Left kidney (tissue), 2 donors: ENCODE results near the gene POMC. TPM values are rescaled to one million over a fixed set of nuclear protein-coding genes. Genes with fewer than 3 reads are reported as not detected.
"Not testable (repeated sequence)": the region's sequence is repeated elsewhere in the genome, so short reads cannot be mapped to it uniquely, and the experiment has no call there.

Source experiments
- DNase-seq: peaks from one replicate; pipeline ENCODE4 v3.0.0-alpha.2; 2013
- polyA plus RNA-seq: library from polyadenylated mRNA; unstranded; fragments of 120-200 nt; gene quantifications from one replicate; pipeline ENCODE4 v1.2.1, GENCODE V29; 2013; ENCODE audit not compliant: insufficient read length

POMC gene
- polyA plus RNA-seq, 1 donor, result 8.4 TPM

DNA sequence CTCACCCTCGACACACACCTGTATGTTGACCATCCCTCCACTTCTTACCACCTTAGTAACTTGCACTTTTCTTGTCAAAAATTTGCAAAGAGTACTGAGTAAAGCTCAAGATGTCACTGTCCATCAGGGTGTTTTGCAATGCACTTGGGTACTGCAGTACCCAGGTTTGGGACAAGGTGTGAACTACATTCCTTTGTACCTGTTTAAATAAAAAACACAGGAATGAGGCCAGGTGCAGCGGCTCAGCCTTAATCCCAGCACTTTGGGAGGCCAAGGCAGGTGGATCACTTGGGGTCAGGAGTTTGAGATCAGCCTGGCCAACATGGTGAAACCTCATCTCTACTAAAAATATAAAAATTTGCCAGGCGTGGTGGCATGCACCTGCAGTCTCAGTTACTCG, 27.8 kb downstream of the POMC start:
- DNase-seq, result not testable (repeated sequence)

DNA sequence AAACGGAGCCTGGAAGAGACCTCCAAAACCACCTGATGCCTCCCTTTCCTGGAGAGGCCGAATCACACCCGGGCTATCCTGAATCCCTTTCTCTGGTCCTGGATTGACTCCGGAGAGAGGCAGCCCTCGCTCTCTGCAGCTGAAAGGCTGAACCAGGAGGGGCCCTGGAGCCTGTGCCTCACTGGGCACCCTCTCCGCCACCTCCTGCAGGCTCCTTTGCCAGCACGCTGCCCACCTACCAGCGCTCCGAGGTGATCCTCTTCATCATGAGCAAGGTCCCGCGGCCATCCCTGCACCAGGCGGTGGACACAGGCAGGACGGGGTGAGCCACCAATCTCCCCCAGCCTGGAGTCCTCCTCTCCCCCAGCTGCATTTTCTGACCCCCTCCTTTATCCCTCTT, 35.7 kb downstream of the POMC start:
- DNase-seq, result no peak

DNA sequence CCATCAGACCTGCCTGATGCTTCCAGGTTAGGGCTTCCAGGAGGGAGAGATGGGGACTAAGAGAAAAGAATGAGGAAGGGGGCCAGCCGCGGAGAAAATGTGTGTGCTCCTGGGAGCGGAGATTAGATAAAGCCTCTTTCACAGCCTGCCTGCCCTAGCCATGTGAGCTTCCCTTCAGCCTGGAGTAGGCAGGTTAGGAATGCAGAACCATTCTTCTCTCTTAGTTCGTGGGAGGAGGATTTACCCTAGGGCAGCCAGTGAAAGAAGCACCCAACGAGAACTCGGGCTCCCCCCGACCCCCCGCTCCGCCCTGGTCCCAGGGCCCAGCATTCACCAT, 36.1 kb downstream of the POMC start:
- no peak for DNase-seq

DNA sequence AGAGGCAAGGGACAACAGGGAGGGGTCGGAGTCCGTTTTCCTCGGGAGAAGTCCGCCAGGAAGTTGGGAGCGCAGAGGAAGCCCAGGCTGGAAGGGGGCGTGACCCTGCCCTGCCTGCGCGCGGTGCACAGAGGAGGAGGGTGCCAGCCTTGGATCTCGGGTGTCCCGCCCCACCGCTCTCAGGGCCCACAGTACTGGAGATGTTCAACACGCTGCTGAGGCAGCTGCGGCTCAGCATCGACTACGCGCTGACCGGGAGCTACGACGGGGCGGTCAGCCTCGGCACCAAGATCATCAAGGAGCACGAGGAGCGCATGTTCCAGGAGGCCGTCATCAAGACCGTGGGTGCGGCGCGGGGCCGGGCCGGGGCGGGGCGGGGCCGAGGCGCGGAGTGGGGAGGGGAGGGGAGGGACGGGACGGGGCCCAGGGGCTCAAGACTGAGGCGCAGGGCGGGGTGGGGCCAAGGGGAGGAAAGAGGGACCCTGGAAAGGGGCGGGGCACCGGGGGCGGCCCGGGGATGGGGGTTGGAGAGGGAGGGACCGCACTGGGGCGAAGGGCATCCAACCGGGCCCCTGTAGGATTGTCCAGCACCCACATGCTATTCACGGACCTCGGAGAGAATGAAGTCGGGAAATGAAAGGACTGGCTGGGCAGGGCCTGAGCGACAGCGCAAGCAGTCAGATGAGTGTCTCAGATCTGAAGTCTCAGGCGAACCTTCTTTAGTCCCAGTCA, 36.6 kb downstream of the POMC start:
- DNase-seq, result no peak

DNA sequence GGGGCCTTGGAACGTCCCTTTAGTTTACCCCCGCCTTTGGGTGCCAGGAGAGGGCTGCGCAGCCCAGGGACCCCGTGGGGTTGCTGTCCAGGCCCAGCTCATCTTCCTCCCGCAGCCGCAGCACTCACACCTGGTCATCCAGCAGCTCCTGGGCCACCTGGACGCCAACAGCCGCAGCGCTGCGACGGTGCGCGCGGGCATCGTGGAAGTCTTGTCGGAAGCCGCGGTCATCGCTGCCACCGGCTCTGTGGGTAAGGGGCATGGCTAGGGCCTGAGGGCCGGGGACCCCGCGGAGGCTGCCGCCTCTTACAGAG, 37.2 kb downstream of the POMC start:
- DNase-seq, result no peak

DNA sequence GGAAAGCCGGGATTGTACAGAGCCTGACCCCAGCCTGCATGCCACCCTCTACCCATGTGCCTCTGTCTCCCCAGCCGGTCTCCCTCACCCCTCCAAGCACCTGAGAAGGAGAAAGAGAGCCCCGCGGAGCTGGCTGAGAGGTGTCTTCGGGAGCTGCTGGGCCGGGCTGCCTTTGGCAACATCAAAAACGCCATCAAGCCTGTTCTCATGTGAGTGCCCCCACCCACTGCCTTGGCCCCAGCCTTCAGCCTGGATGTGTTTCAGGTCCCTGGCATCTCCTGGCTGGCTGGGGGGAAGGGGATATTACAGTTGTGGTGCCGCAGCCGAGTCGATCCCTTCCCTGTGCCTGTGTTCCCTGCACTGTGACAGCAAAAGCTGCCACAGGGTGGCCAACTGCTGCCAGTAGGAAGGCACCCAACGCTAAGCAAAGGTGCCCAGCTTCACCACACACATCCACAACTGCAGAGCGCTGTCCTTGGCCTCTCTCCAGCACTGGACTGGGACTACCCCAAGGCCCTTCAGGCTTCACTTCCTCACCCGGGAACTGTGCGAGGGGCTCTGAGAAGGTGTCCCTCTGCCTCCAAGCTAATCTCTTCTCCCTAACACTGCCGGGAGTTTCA, 38.4 kb downstream of the POMC start:
- DNase-seq, result no peak

DNA sequence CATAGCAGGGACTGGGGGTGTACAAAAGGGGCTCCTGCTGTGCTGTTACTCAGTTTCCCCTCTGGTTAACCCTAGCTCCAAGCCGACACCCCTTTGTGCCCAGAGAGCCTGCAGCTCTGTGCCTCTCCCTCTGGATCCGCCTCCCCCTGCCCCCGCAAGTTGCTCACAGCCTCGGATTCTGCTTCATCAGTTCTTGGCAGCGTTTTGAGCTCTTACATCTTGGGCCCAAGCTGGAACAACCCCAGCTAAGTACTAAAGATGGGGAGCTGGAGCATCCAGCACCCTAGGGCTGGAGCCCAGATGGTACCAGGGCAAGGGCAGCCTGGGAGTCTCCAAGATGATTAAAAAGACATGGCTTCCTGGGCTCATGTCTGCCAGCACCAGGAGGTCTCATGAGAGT, 40.7 kb downstream of the POMC start:
- no peak for DNase-seq

DNA sequence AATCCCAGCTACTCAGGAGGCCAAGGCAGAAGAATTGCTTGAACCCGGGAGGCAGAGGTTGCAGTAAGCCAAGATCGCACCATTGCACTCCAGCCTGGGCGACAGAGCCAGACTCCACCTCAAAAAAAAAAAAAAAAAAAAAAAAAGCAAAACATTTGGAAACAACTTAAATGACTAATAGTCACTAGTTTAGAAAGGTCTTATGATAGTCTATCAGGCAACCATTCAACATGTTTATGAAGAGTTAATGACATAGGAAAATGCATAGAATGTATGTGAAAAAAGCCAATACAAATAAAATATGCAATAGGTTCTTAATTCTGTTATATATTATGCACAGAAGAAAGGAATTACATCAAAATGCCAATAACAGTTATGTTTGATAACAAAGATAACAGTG, 41.3 kb downstream of the POMC start:
- DNase-seq, result not testable (repeated sequence)

DNA sequence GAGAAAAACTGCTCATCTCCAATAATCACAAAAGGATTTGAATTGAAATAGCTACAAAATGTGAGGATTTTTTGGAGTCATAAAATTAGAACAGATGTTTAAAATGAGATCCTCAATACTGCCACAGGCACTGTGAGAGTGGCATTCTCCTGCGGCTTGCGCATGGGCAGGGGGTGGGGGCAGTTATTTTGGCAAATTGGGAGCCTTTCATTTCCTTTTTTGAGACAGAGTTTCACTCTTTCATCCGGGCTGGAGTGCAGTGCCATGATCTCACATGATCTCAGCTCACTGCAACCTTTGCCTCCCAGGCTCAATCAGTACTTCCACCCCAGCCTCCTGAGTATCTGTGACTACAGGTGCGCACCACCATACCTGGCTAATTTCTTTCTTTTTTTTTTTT, 42.4 kb downstream of the POMC start:
- no peak for DNase-seq

DNA sequence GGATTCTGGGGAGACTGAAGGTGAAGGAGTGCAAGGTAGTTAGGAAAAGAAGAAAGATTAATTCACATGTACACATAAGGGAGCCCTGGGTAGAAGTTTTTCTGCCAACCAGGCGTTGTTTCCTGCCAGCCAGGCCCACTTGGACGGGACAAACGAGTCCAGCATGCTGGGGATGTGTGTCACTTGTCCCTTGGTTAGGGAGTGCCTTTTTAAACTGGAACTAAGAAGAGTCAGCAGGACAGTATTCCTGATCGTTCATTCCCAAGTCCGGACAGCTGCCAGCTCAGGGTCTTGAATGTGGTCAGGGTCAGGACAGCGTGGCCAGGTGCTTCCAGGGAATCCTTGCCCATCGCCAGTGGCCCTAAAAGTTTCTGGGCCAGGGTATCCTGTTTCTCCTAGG, 43.2 kb downstream of the POMC start:
- no peak for DNase-seq

DNA sequence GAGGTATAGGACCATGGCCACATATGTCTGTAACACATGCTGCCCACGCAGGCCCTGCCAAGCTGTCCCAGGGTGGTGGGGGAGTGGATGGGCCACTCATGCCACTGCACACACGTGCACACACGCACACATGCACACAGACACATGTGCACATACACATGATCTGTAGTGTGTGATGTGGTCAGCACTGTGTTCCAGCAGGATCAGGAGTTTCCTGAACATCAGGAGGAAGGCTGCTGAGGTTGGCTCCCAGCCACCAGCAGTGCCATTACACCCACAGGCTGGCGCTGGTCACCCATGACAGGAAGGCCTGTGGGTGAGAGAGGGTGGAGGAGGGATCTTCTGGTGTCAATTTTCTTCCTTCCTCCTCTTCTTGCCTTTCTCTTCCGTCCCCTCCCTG, 44.7 kb downstream of the POMC start:
- no peak for DNase-seq

DNA sequence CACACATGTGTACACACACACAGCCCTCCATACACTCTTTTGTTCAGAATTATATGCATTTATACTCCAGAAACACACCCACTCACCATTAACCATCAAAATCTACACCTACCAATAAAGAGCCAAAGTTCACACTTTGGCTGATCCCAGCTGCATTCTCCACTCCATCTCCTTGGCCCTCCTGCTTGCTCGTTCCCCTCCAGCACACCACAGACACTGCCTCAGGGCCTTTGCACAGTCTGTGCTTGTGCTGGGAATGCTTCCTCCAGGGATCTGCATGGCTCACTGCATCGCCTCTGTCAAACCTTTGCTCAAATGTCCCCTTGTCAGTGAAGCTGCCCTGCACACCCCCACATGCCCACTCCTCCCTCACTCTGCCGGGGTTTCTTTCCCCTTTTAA, 46.0 kb downstream of the POMC start:
- no peak for DNase-seq

DNA sequence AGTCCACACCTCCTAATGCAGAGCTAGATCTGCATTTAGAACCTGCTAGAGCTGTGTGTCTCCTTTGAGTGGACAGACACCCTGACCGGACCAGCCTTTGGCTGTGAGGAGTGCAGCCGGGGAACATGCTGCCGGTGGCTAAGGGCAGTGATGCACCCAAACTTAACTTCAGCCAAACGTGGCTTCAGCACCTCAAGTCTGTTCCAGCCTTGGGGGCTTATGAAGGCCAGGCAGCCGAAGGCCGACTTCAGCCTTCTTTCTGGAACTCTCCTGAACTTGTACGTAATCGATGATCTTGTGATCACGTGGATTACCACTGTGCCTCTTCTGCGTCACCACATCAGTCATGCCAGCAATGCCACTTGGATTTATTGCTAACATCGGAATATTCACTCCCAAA, 49.1 kb downstream of the POMC start:
- DNase-seq, result no peak

DNA sequence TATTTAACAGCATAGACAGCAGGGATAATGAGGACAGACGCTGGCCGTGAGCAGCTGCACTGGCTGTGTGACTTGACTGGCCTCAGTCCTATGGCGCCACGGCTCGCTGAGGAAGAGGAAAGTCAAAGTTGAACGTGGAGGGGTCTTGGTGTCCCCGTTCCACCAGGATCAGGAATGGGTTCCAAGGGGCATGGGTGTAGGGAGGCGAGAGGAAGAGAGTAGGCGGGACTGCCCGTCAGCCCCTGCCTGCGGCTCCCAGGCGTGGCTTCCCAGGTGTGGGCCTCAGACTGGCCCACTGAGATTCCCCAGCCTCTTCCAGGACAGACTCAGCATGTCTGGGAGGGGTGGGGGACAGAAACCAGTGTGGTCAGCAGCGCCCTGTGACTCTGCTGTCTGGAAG, 51.4 kb downstream of the POMC start:
- DNase-seq, result no peak

DNA sequence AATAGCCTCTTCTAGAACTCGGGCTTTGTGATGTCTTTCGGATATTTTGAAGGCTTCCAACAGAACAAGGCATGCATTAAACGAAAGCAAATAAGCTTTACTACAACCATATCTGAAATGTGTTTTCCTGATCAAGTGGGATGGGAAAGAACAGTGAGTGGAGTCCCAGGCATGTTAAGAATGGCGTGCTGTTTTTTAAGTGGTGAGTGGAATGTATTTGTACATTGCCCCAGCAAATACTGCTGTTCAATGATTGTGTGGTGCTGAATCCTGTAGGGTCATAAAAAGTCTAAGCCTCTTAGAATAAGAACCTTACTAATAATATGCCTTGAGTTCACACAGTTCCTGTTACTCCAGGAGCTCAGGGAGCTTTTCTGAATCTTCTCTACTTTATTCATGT, 52.5 kb downstream of the POMC start:
- no peak for DNase-seq

DNA sequence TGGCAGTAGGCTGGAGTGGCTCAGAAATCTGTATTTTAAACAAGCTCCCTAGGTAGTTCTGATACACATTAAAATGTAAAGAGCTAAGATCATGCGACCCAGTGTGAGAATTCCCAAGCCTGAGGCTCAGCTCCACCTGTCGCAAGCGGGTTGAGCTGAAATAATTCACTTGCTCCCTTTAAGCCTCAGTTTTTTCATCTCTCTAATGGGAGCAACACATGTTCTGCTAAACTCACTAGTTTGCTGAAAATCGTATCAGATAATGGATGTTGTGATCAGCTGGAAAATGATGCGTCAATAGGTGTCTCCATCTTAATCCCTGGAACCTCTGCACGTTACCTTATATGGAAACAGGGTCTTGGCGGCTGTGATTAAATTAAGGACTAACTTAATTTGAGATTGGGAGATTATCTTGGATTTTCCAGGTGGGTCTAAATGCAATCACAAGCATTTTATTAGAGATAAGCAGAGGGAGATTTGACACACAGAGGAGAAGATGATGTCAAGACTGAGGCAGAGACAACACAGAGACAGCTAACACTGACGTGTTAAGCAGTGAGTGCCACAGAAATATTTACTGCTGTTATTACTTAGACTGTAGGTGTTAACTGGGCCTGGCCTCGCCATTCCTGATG, 53.0 kb downstream of the POMC start:
- no peak for DNase-seq

DNA sequence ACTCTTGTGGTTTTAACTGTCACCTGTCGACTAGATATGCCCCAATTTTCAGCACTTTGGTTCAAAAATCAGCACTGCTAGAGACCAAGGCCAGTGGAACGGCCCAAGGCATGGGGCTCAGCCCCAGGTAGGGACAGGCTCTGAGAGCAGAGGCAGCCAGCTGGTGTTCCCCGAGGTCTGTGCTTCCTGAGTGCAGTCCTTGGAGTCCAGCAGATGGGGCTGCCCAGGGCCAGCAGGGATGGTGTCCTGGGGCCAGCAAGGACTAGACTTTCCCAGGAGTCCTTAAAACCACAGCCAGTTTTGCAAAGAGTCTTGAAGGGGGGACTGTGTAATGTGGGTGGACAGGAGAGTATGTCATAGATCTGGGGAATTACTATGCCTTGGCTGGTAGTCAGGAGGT, 56.3 kb downstream of the POMC start:
- DNase-seq, result no peak

Other genes with a start within 250 kb of the POMC start
- gene ADCY3, start 248.3 kb downstream of the POMC start, polyA plus RNA-seq, result 25.8 TPM
- 12.1 TPM for gene DNAJC27, start 196.6 kb downstream of the POMC start, polyA plus RNA-seq
- gene EFR3B, start 126.5 kb downstream of the POMC start, polyA plus RNA-seq, result 9.9 TPM
- gene DNMT3A, start 173.3 kb upstream of the POMC start, polyA plus RNA-seq, result 94.4 TPM